ENCODE measurements around the gene PSMD3. TPM values are rescaled to one million over a fixed set of nuclear protein-coding genes. Genes with fewer than 3 reads are reported as not detected.

PSMD3 gene
- total RNA-seq, 2 donors from 2014 or later: 57.6 to 65.5 TPM

DNA sequence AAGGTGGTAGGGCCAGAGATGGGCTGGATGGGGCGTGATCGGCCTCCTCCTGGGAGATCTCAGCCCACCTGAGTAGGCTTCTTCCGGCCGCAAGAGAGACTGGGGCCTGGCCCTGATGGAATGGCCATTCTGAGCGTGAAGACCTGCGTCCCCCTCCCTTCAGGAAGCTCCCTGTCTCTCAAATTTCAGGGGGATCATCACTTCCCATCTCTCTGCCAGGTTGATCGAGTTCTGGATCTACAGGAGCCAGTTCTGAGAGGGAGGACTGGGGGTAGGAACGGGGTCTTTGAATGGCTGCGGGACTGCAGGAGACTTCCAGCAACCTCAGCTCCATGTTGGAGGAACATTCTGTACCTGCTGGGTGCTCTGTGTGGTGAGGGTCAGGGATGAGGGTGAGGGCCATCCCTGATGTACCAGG is 27.1 kb upstream of the PSMD3 start:
- DNase-seq (ENCODE audit: low spot score): no peak
- intact Hi-C loops (cut with DNase I): no loop called here

DNA sequence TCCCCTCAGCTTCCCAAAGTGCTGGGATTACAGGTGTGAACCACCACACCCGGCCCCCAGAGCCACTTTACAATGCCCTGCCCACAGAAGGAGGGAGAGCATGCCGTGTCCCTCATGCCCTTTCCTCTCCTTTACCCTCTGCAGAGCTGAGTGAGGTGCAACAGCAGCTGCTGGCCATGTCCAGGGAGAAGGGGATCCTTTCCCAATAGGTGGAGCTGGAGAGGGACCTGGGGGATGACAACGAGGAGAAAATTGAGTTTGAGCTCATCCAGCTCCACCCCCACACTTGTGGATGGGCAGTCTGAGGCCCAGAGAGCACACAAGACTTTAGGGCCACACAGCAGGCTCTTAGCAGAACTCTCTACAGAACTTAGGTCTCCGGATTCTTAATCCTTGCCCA is 25.7 kb upstream of the PSMD3 start:
- no peak for DNase-seq (ENCODE audit: low spot score)
- intact Hi-C loops (cut with DNase I): no loop called here

DNA sequence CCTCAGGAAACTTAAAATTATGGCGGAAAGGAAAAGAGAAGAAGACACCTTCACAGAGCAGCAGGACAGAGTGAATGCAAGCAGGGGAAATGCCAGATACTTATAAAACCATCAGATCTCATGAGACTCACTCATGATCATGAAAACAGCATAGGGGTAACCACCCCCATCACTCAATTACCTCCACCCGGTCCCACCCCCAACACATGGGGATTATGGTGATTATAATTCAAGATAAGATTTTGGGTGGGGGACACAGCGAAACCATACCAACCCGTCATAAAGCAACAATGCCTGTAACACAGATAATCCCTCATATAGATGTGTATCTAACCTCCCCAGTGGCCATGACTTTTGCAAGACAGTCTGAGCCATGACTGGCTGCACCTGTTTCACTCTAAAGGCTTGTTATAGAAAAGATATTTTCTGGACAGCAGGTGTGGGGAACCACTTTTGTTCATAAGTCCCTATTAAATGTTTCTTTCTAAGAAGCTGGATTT is 24.8 kb upstream of the PSMD3 start:
- intact Hi-C loops (cut with DNase I): no loop called here

GRCh38 chr17:39960524-39961041 is 20.0 kb upstream of the PSMD3 start:
- intact Hi-C loops (cut with DNase I): no loop called here
- DNase-seq (ENCODE audit: low spot score): no peak

More for the DNA sequence above, 24.8 kb upstream of the PSMD3 start:
- no peak for DNase-seq (ENCODE audit: low spot score)

GRCh38 chr17:39962642-39963220 is 17.9 kb upstream of the PSMD3 start, which contains the start of gene GSDMA:
GSDMA (plus strand) TSS chr17:39963004; CDS start chr17:39965688, 2,684 bp downstream.
- intact Hi-C loops (cut with DNase I): no loop called here
- no peak for DNase-seq (ENCODE audit: low spot score)

GRCh38 chr17:39963829-39964228 is 16.8 kb upstream of the PSMD3 start:
- intact Hi-C loops (cut with DNase I): no loop called here
- no peak for DNase-seq (ENCODE audit: low spot score)

DNA sequence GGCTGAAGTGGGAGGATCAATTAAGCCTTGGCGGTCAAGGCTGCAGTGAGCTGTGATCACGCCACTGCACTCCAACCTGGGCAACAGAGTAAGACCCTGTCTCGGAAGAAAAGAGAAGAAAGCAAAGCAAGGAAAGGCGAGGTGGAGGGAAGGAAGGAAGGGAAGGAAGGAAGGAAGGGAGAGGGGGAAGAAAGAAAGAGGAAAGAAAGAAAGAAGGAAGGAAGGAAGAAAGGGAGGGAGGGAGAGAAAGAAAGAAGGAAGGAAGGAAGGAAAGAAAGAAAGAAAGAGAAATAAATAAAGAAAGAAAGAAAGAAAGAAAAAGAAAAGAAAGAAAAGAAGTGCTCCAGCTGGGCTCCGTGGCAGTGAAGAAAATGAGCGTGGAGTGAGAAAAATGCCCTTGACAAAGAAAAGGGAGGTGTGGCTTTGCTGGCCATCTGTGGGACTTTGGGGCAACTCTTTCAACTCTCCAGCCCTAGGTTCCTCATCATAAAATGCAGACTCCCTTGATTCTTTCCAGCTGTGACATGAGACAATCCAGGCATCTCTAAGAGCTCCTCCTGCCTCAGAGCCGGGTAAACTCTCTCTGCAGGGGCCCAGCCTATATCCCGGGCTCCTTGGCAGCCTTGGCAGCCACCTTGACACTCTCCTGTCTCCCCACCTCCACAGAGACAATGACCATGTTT is 15.4 kb upstream of the PSMD3 start:
- intact Hi-C loops (cut with DNase I): no loop called here
- no peak for DNase-seq (ENCODE audit: low spot score)

DNA sequence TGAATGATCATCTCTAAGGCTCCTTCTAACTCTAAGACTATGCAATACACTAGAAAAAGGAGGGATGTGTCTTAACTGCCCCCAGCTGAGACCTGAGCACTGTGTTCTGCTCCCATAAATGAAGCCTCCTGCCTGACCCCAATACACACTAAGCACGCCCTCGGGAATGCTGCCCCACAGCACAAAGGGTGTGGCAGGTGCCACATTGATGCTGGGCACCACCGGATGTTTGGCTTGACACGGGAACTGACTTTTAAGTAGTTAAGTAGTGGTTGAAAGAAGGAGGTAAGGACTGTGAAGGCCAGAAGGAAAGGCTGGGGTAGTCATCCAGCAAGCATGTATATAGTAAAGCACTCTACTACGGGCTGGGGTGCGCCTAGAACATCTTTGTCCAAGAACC is 13.8 kb upstream of the PSMD3 start:
- intact Hi-C loops (cut with DNase I): no loop called here
- no peak for DNase-seq (ENCODE audit: low spot score)

GRCh38 chr17:39968761-39969160 is 11.8 kb upstream of the PSMD3 start:
- DNase-seq (ENCODE audit: low spot score): no peak
- intact Hi-C loops (cut with DNase I): no loop called here

DNA sequence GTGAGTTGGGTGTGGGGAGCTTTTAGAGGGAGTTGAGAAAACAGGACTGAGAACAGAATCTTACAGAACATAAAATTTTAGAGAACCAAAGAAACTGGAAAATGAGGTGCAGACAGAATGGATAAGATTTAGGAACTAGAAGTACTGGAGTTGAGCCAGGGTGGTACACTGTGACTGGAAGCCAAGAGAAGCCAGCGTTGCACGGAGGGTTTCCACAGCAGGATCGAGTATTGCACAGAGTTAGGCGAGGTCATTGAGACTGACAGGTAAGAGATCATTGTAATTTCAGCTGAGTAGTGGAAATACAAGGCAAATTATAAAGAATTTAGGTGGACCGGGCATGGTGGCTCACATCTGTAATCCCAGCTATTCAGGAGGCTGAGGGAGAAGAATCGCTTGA is 11.2 kb upstream of the PSMD3 start:
- DNase-seq (ENCODE audit: low spot score): peak; percentile 51
- intact Hi-C loops (cut with DNase I): no loop called here

GRCh38 chr17:39970157-39970692 is 10.4 kb upstream of the PSMD3 start:
- DNase-seq (ENCODE audit: low spot score): no peak
- intact Hi-C loops (cut with DNase I): no loop called here

GRCh38 chr17:39971076-39971603 is 9.5 kb upstream of the PSMD3 start:
- DNase-seq (ENCODE audit: low spot score): no peak
- intact Hi-C loops (cut with DNase I): no loop called here

DNA sequence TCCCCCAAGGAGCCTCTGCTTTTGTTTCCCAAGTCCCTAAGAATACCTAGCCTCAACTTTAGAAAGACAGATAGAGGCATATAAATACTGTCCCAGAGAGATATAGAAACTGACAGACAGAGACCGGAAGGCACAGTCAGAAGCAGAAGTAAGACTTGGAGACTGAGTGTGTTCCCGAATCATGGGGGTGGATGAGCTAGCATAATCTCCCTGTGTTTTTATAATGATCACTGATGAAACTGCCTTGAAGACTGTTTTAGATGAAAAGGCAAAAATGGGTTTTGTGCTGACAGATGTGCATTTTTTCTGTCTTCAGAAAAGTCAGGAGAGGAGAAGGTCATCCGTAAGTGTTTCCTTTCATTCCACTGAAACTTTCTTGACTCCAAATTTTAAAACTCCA is 8.3 kb upstream of the PSMD3 start:
- DNase-seq (ENCODE audit: low spot score): no peak
- intact Hi-C loops (cut with DNase I): no loop called here

DNA sequence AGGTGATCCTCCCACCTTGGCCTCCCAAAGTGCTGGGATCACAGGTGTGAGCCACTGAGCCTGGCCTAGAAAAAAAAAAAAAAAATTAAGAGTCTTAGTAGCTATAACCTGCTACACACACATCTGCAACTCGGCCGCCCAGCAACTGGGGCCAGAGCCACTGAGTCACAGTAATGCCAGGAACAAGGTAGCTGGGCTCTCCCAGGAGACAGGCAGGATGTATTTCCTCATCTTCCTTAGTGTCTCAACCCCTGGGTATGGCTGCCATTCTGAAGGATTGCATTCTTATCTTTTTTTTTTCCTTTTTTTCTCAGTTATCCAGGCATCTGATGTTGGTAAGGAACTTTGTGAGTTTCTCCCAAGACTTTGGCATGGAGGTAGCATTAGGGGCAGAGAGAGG is 7.1 kb upstream of the PSMD3 start:
- intact Hi-C loops (cut with DNase I): no loop called here
- DNase-seq (ENCODE audit: low spot score): no peak

GRCh38 chr17:39974433-39974832 is 6.2 kb upstream of the PSMD3 start:
- no peak for DNase-seq (ENCODE audit: low spot score)
- intact Hi-C loops (cut with DNase I): no loop called here

- intact Hi-C loops (cut with DNase I): no loop called here
- DNase-seq (ENCODE audit: low spot score): no peak
Measured at GRCh38 chr17:39975801-39976200, 4.8 kb upstream of the PSMD3 start.

DNA sequence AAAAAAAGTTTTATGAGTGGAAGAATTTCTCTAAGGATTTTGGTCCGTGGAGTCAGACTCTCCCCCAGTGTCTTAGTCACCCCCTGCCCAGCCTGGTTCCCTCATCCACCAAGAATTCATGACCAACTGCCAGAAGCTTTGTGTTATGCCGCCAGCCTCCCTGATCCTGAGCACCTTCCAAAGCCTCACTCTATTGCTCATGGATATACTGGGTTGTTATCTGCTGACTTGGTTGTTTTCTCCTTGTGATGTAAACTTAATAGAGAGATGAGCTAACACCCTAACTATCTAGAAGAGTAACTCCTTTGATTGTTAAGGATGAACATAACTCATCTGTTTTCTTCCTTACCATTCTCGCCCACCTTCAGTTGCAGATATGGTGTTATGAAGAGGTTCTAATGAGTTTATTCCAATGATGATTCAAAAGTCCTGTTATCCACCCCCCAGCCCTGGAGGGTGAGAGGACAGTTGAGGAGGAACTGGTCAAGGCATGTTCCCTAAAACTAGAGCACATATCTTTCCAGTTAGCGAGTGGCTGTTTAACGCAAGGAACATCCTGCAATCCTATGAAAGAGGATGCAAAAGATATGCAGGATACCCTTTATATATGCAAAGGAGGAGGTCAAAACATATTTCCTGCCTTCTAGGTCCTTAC is 1.5 kb upstream of the PSMD3 start:
- intact Hi-C loops (cut with DNase I): no loop called here
- DNase-seq (ENCODE audit: low spot score): no peak

DNA sequence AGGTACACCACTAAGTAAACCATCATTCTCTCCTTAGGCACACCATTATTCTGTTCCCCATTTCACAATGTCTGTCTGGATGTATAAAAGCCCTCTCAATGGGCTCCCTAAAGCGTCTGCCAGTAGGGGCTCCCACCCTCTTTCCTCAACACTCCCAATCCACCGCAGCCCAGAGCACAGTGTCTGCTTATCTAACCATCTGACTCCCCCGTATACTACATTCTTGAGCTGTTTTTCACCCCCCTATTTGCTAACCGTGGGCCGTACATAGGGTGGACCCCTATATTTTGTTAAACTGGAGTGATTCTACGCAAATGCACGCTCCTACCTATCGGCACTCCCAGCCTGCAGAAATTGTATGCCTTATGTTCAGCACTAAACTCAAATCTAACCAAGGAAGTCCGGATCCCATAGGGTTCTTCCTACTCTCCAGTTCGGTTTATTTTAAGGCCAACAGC is 685 bp upstream of the PSMD3 start:
- DNase-seq (ENCODE audit: low spot score): peak; percentile 60
- intact Hi-C loops (cut with DNase I): no loop called here

DNA sequence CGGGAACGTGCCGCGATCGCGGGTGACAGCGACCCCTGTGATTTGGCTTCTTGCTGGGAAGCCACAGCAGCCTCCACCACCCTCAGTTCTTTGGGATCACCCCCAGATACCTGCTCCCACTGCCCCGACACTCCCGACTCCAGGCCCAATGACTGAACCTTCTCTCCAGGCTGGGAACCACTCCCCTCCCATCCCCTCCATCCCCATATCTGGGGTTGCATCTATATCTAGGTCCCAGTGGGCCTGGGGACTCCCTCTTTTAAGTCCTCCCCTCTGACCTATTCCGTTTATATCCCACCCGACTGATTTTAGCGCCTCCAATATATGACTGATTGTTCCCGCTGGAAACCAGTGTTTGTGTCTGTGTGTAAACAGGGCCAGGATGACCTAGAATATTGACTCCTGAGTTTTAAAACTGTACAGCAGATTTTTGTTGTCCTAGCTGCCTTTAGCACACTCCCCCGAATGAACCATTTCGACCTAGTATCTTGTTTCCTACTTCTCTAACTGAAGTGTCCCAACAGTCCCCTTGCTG is 667 bp downstream of the PSMD3 start:
- DNase-seq (ENCODE audit: low spot score): no peak
- intact Hi-C loops (cut with DNase I): no loop called here

Data from posterior vena cava (tissue), 2 donors.